Osteoblast (primary cell): ENCODE results near the gene SLC12A3. TPM values are rescaled to one million over a fixed set of nuclear protein-coding genes. Genes with fewer than 3 reads are reported as not detected.

Source experiments
- DNase-seq: peaks from one replicate; pipeline ENCODE4 v3.0.0; 2011; ENCODE audit warnings: low spot score, mixed read lengths; ENCODE audit not compliant: insufficient read length; ENCODE audit errors: missing footprints
- H2AFZ ChIP-seq: 2 replicates; pipeline ENCODE4 v1.6.0; 2011; ENCODE audit warnings: mild to moderate bottlenecking, low read length
- H3K27ac ChIP-seq: 2 replicates; pipeline ENCODE4 v1.5.1; 2011; ENCODE audit warnings: mild to moderate bottlenecking, low read depth, low read length, moderate library complexity
- H3K27me3 ChIP-seq: 2 replicates; pipeline ENCODE4 v1.6.0; 2012; ENCODE audit warnings: mild to moderate bottlenecking, control low read depth, inconsistent platforms, low read length, moderate library complexity; ENCODE audit not compliant: insufficient read depth
- H3K36me3 ChIP-seq: 2 replicates; pipeline ENCODE4 v1.5.1; 2011; ENCODE audit warnings: mild to moderate bottlenecking, low read length, control low read depth, moderate library complexity; ENCODE audit not compliant: insufficient read depth
- H3K4me1 ChIP-seq: 2 replicates; pipeline ENCODE4 v1.5.1; 2011; ENCODE audit warnings: mild to moderate bottlenecking, low read length, control low read depth, moderate library complexity; ENCODE audit not compliant: insufficient read depth
- H3K4me2 ChIP-seq: 2 replicates; pipeline ENCODE4 v1.6.0; 2011; ENCODE audit warnings: mild to moderate bottlenecking, low read length; ENCODE audit not compliant: insufficient read depth
- H3K4me3 ChIP-seq: fragments of 200-600 bp; sonication (generic); 3 replicates; pipeline ENCODE4 v1.5.1; 2012; ENCODE audit warnings: mild to moderate bottlenecking, low read length, inconsistent platforms; ENCODE audit not compliant: insufficient read depth
- H3K79me2 ChIP-seq: 2 replicates; pipeline ENCODE4 v1.6.0; 2012; ENCODE audit warnings: mild to moderate bottlenecking, low read length, control low read depth, inconsistent platforms; ENCODE audit not compliant: insufficient read depth
- H3K9me3 ChIP-seq: 2 replicates; pipeline ENCODE4 v1.5.1; 2011; ENCODE audit warnings: low read depth, low read length, control low read depth
- H4K20me1 ChIP-seq: 2 replicates; pipeline ENCODE4 v1.6.0; 2012; ENCODE audit warnings: mild to moderate bottlenecking, low read length, control low read depth; ENCODE audit not compliant: insufficient read depth
- total RNA-seq: library from RNA; depleted of rRNA; stranded (reverse); fragments of >200 nt; gene quantifications from 2 replicates; pipeline ENCODE4 v1.2.3, GENCODE V29; 2012
- TF ChIP-seq, protein P1 (sequence below): IDR thresholded peaks from 2 replicates; pipeline ENCODE4 v1.5.1; 2011; ENCODE audit warnings: mild to moderate bottlenecking, low read depth, low read length, moderate library complexity; ENCODE audit errors: extremely low read depth

The SLC12A3 gene, protein sequence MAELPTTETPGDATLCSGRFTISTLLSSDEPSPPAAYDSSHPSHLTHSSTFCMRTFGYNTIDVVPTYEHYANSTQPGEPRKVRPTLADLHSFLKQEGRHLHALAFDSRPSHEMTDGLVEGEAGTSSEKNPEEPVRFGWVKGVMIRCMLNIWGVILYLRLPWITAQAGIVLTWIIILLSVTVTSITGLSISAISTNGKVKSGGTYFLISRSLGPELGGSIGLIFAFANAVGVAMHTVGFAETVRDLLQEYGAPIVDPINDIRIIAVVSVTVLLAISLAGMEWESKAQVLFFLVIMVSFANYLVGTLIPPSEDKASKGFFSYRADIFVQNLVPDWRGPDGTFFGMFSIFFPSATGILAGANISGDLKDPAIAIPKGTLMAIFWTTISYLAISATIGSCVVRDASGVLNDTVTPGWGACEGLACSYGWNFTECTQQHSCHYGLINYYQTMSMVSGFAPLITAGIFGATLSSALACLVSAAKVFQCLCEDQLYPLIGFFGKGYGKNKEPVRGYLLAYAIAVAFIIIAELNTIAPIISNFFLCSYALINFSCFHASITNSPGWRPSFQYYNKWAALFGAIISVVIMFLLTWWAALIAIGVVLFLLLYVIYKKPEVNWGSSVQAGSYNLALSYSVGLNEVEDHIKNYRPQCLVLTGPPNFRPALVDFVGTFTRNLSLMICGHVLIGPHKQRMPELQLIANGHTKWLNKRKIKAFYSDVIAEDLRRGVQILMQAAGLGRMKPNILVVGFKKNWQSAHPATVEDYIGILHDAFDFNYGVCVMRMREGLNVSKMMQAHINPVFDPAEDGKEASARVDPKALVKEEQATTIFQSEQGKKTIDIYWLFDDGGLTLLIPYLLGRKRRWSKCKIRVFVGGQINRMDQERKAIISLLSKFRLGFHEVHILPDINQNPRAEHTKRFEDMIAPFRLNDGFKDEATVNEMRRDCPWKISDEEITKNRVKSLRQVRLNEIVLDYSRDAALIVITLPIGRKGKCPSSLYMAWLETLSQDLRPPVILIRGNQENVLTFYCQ
- not detected in 2 replicates for total RNA-seq

DNA sequence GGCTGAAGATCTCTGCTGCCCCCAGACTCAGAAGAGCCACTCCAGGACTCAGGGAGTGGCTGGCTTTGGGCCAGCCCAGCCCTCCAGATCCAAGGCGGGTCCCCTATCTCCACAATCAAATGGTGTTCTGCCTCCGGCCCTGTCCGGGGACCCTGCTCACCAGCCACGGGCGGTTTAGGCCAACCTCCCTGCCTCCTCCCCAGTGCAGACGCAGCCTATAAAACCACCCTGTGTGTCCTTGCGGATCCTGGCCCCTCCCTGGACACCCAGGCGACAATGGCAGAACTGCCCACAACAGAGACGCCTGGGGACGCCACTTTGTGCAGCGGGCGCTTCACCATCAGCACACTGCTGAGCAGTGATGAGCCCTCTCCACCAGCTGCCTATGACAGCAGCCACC lies at the start of gene SLC12A3:
Gene SLC12A3, plus strand, starts transcription at position 248 of the 400 bp plus-strand sequence. Its CDS starts 29 bp downstream, at position 277.
- TF ChIP-seq, protein P1, sequence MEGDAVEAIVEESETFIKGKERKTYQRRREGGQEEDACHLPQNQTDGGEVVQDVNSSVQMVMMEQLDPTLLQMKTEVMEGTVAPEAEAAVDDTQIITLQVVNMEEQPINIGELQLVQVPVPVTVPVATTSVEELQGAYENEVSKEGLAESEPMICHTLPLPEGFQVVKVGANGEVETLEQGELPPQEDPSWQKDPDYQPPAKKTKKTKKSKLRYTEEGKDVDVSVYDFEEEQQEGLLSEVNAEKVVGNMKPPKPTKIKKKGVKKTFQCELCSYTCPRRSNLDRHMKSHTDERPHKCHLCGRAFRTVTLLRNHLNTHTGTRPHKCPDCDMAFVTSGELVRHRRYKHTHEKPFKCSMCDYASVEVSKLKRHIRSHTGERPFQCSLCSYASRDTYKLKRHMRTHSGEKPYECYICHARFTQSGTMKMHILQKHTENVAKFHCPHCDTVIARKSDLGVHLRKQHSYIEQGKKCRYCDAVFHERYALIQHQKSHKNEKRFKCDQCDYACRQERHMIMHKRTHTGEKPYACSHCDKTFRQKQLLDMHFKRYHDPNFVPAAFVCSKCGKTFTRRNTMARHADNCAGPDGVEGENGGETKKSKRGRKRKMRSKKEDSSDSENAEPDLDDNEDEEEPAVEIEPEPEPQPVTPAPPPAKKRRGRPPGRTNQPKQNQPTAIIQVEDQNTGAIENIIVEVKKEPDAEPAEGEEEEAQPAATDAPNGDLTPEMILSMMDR = no peak
- no peak within 1 kb of the TSS for H3K4me3 ChIP-seq
- no peak within 1 kb of the TSS for H2AFZ ChIP-seq
- no peak within 1 kb of the TSS for H3K27ac ChIP-seq
- H3K4me2 ChIP-seq = no peak within 1 kb of the TSS
- H4K20me1 ChIP-seq = no peaks in the 10 kb centered on the region
- no peaks in the 10 kb centered on the region for H3K9me3 ChIP-seq
- H3K4me1 ChIP-seq = no peaks in the 10 kb centered on the region
- no peaks in the 10 kb centered on the region for H3K27me3 ChIP-seq
- no peaks in the 10 kb centered on the region for H3K79me2 ChIP-seq
- DNase-seq = no peak
- H3K36me3 ChIP-seq = no peaks in the 10 kb centered on the region

DNA sequence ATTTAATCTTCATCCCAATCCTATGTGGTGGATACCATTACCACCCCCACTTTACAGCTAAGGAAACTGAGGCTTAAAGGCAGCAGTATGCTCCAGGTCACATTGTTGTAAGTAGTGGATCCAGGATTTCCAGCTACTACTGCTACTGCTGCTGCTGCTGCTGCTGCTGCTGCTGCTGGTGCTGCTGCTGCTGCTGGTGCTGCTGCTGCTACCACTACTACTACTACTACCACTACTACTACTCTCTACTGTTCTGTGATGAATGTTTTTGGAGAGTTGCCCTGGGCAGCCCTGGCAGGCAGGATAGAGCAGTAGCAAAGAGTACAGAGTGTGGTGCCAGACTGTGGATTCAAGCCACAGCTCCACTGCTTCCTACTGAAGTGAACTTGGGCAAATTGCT lies 49.3 kb upstream of the SLC12A3 start:
- Histone ChIP-seq H3K4me2 (no peak overlapping the region), H3K36me3 (peaks cover 9% of the 10 kb centered on the region), H2AFZ (no peak overlapping the region), H3K4me1 (peaks cover 5% of the 10 kb centered on the region), H3K4me3 (no peak overlapping the region), H3K27ac (no peak overlapping the region), H3K27me3 (no peaks in the 10 kb centered on the region), H4K20me1 (no peaks in the 10 kb centered on the region), H3K79me2 (no peaks in the 10 kb centered on the region), H3K9me3 (no peaks in the 10 kb centered on the region)
- TF ChIP-seq, protein P1 = no peak
- no peak for DNase-seq

DNA sequence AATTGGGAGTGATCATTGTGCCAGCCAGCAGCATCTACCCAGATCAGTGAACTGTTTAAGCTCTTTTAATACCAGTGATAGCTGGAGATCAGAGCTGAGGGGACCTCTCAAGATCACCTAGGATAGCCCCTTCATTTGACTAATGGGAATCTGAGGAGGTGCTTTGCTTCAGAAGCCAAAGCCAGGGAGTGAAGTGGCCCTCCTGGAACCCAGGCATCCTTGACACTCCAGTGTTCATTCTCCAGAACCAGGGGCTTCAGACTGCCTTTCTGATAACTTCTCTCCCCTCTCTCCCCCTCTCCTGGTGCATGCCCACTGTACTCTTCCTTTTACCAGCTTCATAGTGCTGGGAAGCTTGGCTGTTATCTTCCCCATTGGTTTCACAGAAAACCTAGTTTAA lies 48.0 kb upstream of the SLC12A3 start:
- peaks cover 5% of the 10 kb centered on the region for H3K4me1 ChIP-seq
- no peaks in the 10 kb centered on the region for H3K9me3 ChIP-seq
- peaks cover 15% of the 10 kb centered on the region for H3K36me3 ChIP-seq
- H2AFZ ChIP-seq = no peak overlapping the region
- H3K27me3 ChIP-seq = no peaks in the 10 kb centered on the region
- H3K79me2 ChIP-seq = no peaks in the 10 kb centered on the region
- H3K4me3 ChIP-seq = no peak overlapping the region
- TF ChIP-seq, protein P1 = no peak
- no peak overlapping the region for H3K4me2 ChIP-seq
- H3K27ac ChIP-seq = no peak overlapping the region
- no peak for DNase-seq
- H4K20me1 ChIP-seq = no peaks in the 10 kb centered on the region
